ENCODE measurements around the gene HSPE1. TPM values are rescaled to one million over a fixed set of nuclear protein-coding genes. Genes with fewer than 3 reads are reported as not detected.

The HSPE1 gene
- total and polyA plus RNA-seq, 2 of the 8 experiments (the other 6 are each of a cell fraction or from before 2014, with no cell fraction given), result 206 to 377 TPM

DNA sequence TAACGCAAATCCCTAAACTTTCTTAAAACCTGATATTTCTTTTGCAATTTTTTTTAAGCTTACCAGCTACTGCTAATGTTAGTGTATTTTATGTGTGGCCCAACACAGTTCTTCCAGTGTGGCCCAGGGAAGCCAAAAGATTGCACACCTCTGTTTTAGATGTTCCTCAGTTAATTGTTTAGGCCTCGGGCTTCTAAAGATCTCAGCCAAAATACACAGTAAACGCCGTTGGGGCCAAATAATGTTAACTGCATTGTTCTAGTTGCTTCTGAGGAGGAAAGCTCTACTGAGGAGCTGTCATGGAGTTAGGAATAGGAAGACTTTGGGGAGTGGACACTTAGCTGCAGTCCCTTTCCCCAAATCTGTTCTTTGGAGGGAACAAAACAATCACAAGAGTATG is 2.0 kb downstream of the HSPE1 start:
- H3K79me1 ChIP-seq (ENCODE audit: low read depth, low read length), result no peaks in the 10 kb centered on the region
- no peak overlapping the region for H3K18ac ChIP-seq (ENCODE audit: extremely low read depth, low read length)
- H3K27me3 ChIP-seq (replicated peaks in 1 of 4; ENCODE audit: control insufficient read depth in 3 of 4, extremely low read depth in 1 of 4, insufficient read depth in 3 of 4, low read length in 3 of 4), result no peaks in the 10 kb centered on the region
- H3K36me3 ChIP-seq (ENCODE audit: control insufficient read depth in 2 of 4, insufficient read depth in 4 of 4, low read length in 3 of 4), result peaks cover 6 to 56% (median 24%) of the 10 kb centered on the region in 4 experiments
- H3K9ac ChIP-seq (replicated peaks in 1 of 4; ENCODE audit: extremely low read depth in 1 of 4, low read depth in 3 of 4, low read length in 3 of 4), result peak overlapping the region in 1 of 4 experiments; percentile 12; a peak in 2 of 7 replicates
- no peak overlapping the region for H3K23ac ChIP-seq (ENCODE audit: insufficient read length)
- ChIA-PET CTCF (ENCODE audit: partially characterized antibody) (interaction anchor here (1.2 to 1.5 kb wide), 2 partner anchors 11 to 111 kb away, joined by 4 read pairs; no protein-coding TSS in a partner anchor), POLR2A (ENCODE audit: partially characterized antibody) (interaction anchor here (0.6 to 15.2 kb wide), 8 partner anchors 12 to 717 kb away, joined by 3 to 270 read pairs (median 15); partner anchors contain the start of genes MARS2 and MOB4)
- H2BK120ac ChIP-seq (replicated peaks; ENCODE audit: low read depth, low read length), result no peak overlapping the region
- H4K5ac ChIP-seq (ENCODE audit: insufficient read length, low read depth, low read length), result no peak overlapping the region
- no peak overlapping the region for H2BK5ac ChIP-seq (ENCODE audit: low read depth, low read length)
- H3K4me1 ChIP-seq (replicated peaks in 1 of 4; ENCODE audit: control insufficient read depth in 3 of 4, insufficient read depth in 4 of 4, low read length in 3 of 4), result peaks cover 2 to 7% (median 4%) of the 10 kb centered on the region in 4 experiments; a peak in 5 of 7 replicates
- no peak overlapping the region for H2BK20ac ChIP-seq (ENCODE audit: low read length)
- no peak overlapping the region for H2BK12ac ChIP-seq (ENCODE audit: low read depth, low read length)
- H3K4ac ChIP-seq (replicated peaks; ENCODE audit: insufficient read length, low read depth, low read length), result no peak overlapping the region
- no peak overlapping the region for H2BK15ac ChIP-seq (ENCODE audit: low read length)
- no peak overlapping the region for H2AK5ac ChIP-seq (ENCODE audit: low read depth, low read length)
- no peak overlapping the region for H3K27ac ChIP-seq (ENCODE audit: low read depth, low read length)
- H2AFZ ChIP-seq (ENCODE audit: low read length), result no peak overlapping the region
- no peak overlapping the region for H3K14ac ChIP-seq (ENCODE audit: insufficient read length)
- H3K56ac ChIP-seq (replicated peaks; ENCODE audit: insufficient read length, low read depth, low read length), result no peak overlapping the region
- H3K4me2 ChIP-seq (ENCODE audit: insufficient read depth in 1 of 2, low read depth in 2 of 2, low read length in 2 of 2), result peak overlapping the region; percentile 61 to 66
- no peaks in the 10 kb centered on the region for H3K9me3 ChIP-seq (ENCODE audit: insufficient read depth in 2 of 2, low read depth in 1 of 2, low read length in 1 of 2)
- peaks cover 4% of the 10 kb centered on the region; the same call in 1 of the 2 replicates for H3K23me2 ChIP-seq (ENCODE audit: low read depth, low read length)
- H4K8ac ChIP-seq (ENCODE audit: extremely low read depth, insufficient read depth, low read length), result no peak overlapping the region
- 92% methylated on average over 4 of the region's 4 CpGs; no CpG with 5 or more reads in 1 of the 2 experiments for whole genome bisulfite sequencing, 2 experiments (ENCODE audit: extremely low coverage in 1 of 2, insufficient coverage in 1 of 2, insufficient read length in 1 of 2, insufficient replicate concordance in 2 of 2, low coverage in 1 of 2, low lambda C conversion rate in 2 of 2, missing lambda C conversion rate in 1 of 2)
- peak overlapping the region in 3 of 4 experiments; percentile 7 to 86 (median 85); a peak in 6 of 8 replicates for H3K4me3 ChIP-seq (ENCODE audit: extremely low read depth in 1 of 4, insufficient read depth in 2 of 4, low read depth in 3 of 4, low read length in 4 of 4)
- H3K79me2 ChIP-seq (ENCODE audit: control insufficient read depth in 1 of 2, insufficient read depth in 2 of 2, low read length in 2 of 2), result peaks cover 36 to 67% of the 10 kb centered on the region in 2 experiments
- no peak for TF ChIP-seq CHD2 (IDR thresholded peaks at IDR 0.05; ENCODE audit: low read length)
- no peak for TF ChIP-seq RFX5 (IDR thresholded peaks at IDR 0.05; ENCODE audit: borderline replicate concordance, low read depth, low read length)
- TF ChIP-seq RXRA (IDR thresholded peaks at IDR 0.05; ENCODE audit: insufficient read depth, low read depth, low read length), result no peak
- TF ChIP-seq CBX8 (IDR thresholded peaks at IDR 0.05; ENCODE audit: borderline replicate concordance, low read depth, low read length), result no peak
- TF ChIP-seq NRF1 (IDR thresholded peaks at IDR 0.05; ENCODE audit: low read depth, low read length), result no peak
- DNase-seq (ENCODE audit: low read depth in 1 of 2, low spot score in 2 of 2) (no peak), FAIRE-seq (no peak)
- no peak overlapping the region for H4K91ac ChIP-seq (replicated peaks; ENCODE audit: insufficient read length, low read length)
- peaks cover 10 to 11% of the 10 kb centered on the region in 2 experiments for H4K20me1 ChIP-seq (replicated peaks in 1 of 2; ENCODE audit: control insufficient read depth in 1 of 2, insufficient read depth in 2 of 2, low read length in 2 of 2)
